ACC112 (cell line): Measurements from ENCODE around the gene HAND1.

ENCODE experiments used
- H2AFZ ChIP-seq: fragments of 200-600 bp; sonication (generic); one replicate; pipeline ENCODE4 v1.6.0; 2017; ENCODE audit warnings: antibody characterized with exemption, low read length; ENCODE audit not compliant: unreplicated experiment
- H3K27ac ChIP-seq: fragments of 200-600 bp; sonication (generic); 2 replicates; pipeline ENCODE4 v1.5.1; 2014; ENCODE audit warnings: low read depth, mild to moderate bottlenecking, antibody characterized with exemption, low read length, moderate library complexity
- H3K27me3 ChIP-seq: fragments of 200-600 bp; sonication (generic); 2 replicates; pipeline ENCODE4 v1.6.1; 2014; ENCODE audit warnings: mild to moderate bottlenecking, antibody characterized with exemption, low read length, moderate library complexity, mixed read lengths; ENCODE audit not compliant: insufficient read depth
- H3K36me3 ChIP-seq: fragments of 200-600 bp; sonication (generic); 2 replicates; pipeline ENCODE4 v1.6.1; 2016; ENCODE audit warnings: mild to moderate bottlenecking, antibody characterized with exemption, low read length, moderate library complexity, mixed read lengths; ENCODE audit not compliant: insufficient read depth
- H3K4me1 ChIP-seq: fragments of 200-600 bp; sonication (generic); one replicate; pipeline ENCODE4 v1.6.1; 2016; ENCODE audit warnings: low read length, mixed read lengths; ENCODE audit not compliant: insufficient read depth, unreplicated experiment, control insufficient read depth
- H3K4me3 ChIP-seq: fragments of 200-600 bp; sonication (generic); 2 replicates; pipeline ENCODE4 v1.5.1; 2014; ENCODE audit warnings: mild to moderate bottlenecking, low read depth, low read length
- H3K79me2 ChIP-seq: fragments of 200-600 bp; sonication (generic); one replicate; pipeline ENCODE4 v1.6.0; 2016; ENCODE audit warnings: low read length; ENCODE audit not compliant: control insufficient read depth, unreplicated experiment, insufficient read depth

HAND1 gene

DNA sequence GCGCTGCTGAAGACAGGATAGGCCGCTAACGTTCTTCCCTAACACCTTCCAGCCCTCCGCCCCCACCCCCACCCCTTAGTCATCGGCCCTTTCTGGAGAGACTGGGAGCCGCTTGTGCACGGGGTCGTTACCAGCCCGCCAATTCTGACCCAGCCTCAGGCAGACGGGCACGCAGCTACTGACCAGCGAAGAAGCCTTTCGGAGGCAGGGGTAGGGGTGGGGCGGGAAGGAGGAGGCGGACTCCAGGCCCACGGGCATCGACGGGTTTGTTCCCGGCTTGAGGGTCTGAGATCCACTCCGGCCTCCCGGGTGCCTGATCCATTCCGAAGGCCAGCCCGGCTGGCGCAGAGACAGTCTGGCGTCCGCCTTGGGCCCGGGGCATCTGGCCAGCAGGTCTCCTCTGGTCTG is 729 bp upstream of the HAND1 start:
- H3K27me3 ChIP-seq: peaks cover 100% of the 10 kb centered on the region
- no peak overlapping the region for H3K27ac ChIP-seq

DNA sequence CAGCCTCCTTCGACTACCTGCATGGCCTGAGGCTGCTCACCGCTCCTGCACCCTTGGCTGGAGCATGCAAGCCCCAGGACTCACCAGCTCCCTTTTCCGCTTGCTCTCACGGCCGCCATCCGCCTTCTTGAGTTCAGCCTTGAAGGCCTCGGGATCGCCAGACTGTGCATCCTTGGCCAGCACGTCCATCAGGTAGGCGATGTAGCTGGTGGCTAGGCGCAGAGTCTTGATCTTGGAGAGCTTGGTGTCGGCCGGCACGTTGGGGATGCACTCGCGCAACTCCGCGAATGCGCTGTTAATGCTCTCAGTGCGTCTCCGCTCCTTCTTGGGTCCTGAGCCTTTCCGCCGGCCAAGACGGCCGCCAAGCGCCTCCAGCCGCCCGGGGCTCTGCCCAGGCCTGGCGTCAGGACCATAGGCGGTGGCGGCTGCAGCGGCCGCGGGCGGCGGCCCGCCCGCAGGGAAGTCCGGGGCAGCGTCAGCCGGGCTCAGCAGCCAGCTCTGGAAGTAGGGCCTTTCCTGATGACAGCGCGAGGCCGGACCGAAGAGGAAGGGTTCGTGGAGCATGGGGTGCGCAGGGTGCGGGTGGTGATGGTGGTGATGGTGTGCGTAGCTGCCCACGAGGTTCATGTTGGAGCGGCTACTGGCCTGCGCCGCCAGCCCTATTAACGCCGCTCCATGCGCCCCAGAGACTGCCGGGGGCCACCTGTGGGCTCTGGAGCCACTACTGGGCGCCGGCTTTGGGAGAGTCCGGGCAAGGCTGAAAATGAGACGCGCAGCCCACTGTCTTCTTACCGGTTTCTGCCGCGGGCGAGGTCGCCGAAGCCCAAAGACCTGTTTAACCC is 424 bp downstream of the HAND1 start:
- peaks cover 100% of the 10 kb centered on the region for H3K27me3 ChIP-seq
- no peak overlapping the region for H2AFZ ChIP-seq
- no peaks in the 10 kb centered on the region for H3K79me2 ChIP-seq
- H3K4me3 ChIP-seq: peak overlapping the region; percentile 53; the same call in 1 of the 2 replicates
- H3K27ac ChIP-seq: no peak overlapping the region
- no peaks in the 10 kb centered on the region for H3K36me3 ChIP-seq
- peaks cover 4% of the 10 kb centered on the region for H3K4me1 ChIP-seq

More for the DNA sequence above, 729 bp upstream of the HAND1 start:
- no peak overlapping the region for H2AFZ ChIP-seq
- H3K36me3 ChIP-seq: no peaks in the 10 kb centered on the region
- no peak overlapping the region for H3K4me3 ChIP-seq
- H3K79me2 ChIP-seq: no peaks in the 10 kb centered on the region
- peaks cover under 1% of the 10 kb centered on the region for H3K4me1 ChIP-seq

DNA sequence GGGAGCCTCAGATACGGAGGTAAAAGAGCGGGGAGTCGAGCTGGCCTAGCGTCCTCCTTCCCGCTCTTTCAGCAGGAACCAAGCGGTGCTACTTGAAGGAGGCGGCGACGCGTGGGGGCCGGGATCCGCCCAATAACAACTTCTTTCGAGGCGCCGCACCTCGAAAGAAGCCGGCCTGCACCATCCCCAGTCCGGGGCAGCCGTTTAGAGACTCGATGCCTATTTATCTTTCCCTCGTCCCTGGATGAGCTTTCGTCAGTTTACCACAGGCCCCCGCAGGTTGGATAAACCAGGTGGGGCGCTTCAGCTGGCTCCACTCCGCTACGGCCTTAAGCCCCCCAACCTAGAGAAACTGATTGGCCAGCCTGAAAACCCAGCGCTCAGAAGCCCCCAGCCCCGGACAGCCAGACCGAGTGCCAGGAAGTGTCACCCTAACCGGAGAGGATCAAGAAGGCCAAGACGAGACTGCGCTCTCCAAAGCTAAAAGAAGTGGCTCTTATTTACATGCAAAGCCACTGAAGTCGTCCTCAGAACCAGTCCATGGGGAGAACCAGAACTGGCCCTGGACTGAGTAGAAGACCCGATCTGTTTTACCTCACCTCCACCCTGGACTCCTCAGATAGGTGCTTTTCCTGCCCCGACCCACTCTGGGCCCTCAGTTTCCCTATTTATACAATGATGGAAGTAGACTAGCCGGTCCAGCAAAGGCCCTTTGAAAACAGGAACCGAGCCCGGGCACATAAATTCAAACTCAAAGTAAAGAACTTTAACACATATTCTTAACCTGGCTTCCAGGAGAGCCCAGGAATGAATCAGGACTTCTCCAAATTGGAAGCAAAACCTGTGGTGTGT is 1.4 kb downstream of the HAND1 start:
- Histone ChIP-seq H3K27me3 (peaks cover 100% of the 10 kb centered on the region), H3K4me1 (peaks cover 4% of the 10 kb centered on the region), H3K4me3 (no peak overlapping the region), H2AFZ (no peak overlapping the region), H3K27ac (no peak overlapping the region), H3K79me2 (no peaks in the 10 kb centered on the region), H3K36me3 (no peaks in the 10 kb centered on the region)

DNA sequence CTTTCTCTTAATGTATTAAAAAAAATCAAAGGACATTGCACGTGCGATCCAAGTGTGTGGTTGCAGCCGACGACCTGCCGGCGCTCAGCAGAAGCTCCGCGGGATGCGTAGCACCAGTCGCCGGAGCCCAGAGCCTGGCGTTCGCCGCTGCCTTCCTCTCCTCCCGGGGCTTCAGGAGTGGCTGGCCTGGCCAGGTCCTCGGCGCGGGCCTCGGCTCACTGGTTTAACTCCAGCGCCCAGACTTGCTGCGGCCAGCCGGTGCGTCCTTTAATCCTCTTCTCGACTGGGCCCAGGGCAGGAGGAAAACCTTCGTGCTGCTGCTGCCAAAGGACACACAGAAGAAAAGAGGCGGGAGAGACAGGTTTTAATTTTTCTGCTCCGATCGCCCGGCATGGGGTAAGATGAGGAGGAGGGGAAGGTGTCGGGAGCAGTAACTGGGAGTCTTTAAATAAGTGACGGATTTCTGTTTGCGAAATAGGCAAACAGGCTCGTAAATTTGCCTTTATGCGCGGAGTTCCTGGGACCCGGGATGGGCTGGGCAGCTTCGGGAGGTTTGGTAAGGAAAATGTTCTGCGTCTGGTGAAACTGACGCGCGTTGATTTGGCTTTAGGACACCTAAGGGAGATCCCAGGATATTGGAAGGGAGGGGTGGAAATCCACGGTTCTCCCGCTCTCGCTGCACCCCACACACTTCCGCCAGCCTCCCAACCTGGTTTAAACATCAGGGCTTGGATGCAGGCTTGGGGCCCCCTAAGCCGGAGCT is 2.3 kb downstream of the HAND1 start:
- Histone ChIP-seq H2AFZ (no peak overlapping the region), H3K27ac (no peak overlapping the region), H3K36me3 (no peaks in the 10 kb centered on the region), H3K4me3 (no peak overlapping the region), H3K27me3 (peaks cover 100% of the 10 kb centered on the region), H3K4me1 (peaks cover 4% of the 10 kb centered on the region), H3K79me2 (no peaks in the 10 kb centered on the region)

DNA sequence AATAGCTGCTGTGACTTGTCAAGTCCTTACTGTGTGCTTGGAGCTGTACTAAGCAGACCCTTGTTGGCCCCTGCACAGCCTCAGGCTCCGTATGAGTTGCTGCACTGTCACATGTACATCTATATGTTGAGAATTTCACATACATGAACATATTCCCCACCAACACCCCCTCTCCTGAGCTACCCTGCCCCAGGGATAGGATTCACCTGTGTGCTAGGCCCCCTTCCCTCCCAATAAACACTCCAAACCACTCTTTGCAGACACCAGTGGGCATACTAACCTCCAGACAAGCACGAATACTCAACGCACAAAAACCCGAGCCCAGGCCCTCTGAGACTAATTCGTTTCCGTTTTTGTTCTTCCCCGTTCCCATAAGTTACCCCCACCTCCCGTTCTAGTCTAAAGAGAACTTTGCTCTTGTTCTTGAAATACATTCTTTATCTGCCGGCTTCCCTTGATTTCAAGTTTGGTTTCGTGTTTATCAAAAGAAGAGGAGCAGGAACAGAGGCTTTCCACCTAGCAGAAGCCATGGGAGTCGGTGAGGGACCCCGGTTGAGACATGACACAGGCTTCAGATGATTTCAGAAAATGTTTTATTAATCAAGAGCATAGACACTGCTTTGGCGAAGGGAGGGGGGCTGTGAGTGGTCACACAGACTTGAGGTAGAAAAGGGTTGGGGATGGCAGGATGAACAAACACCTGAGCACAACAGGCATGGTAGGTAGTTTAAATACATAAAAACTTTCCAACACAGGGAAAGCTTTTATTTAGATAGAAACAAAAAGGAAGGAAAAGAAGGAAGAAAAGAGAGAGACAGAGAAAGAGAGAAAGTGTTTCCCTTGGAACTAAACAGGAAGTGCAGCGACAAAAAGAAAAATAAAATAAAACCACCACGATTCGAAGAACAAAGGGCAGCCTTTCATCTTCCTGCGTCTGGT is 3.4 kb downstream of the HAND1 start:
- peaks cover 8% of the 10 kb centered on the region for H3K4me1 ChIP-seq
- no peak overlapping the region for H3K4me3 ChIP-seq
- H3K36me3 ChIP-seq: no peaks in the 10 kb centered on the region
- H3K79me2 ChIP-seq: no peaks in the 10 kb centered on the region
- peaks cover 99% of the 10 kb centered on the region for H3K27me3 ChIP-seq
- H2AFZ ChIP-seq: no peak overlapping the region
- H3K27ac ChIP-seq: no peak overlapping the region

DNA sequence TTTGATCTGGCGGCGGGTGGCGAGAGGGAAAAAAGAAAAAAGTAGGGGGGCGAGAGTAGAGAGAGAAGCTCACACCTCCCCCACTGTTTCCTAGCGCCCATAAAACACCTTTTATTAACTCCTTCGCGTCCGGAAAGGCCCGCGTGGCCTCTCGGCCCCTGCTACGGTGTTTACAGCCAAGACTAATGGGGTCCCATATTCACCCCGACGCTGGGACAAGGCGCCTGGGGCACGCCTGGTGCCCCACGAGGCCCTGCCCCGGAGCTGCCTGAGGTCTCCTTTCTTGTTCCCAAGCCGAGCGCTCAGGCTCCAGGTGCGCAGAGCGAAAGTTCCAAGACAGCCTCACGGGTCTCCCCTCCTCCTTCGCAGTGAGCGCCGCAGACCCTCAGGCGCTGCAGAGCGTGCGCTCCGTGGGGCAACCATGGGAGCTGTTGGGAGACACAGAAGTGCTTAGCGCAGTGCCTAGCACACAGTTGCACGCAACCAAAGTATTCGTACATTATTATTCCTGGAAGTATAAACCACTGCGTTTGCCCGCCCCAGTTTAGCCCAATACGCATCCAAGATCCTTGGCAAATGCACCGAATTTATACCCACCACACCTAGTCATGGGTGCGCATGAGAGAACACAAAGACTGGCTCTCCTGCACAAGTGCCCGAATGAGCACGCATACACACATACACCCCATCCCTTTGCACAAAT is 4.3 kb downstream of the HAND1 start:
- Histone ChIP-seq H3K4me1 (peaks cover 8% of the 10 kb centered on the region), H3K27ac (no peak overlapping the region), H2AFZ (no peak overlapping the region), H3K4me3 (no peak overlapping the region), H3K27me3 (peaks cover 89% of the 10 kb centered on the region), H3K79me2 (no peaks in the 10 kb centered on the region), H3K36me3 (no peaks in the 10 kb centered on the region)

DNA sequence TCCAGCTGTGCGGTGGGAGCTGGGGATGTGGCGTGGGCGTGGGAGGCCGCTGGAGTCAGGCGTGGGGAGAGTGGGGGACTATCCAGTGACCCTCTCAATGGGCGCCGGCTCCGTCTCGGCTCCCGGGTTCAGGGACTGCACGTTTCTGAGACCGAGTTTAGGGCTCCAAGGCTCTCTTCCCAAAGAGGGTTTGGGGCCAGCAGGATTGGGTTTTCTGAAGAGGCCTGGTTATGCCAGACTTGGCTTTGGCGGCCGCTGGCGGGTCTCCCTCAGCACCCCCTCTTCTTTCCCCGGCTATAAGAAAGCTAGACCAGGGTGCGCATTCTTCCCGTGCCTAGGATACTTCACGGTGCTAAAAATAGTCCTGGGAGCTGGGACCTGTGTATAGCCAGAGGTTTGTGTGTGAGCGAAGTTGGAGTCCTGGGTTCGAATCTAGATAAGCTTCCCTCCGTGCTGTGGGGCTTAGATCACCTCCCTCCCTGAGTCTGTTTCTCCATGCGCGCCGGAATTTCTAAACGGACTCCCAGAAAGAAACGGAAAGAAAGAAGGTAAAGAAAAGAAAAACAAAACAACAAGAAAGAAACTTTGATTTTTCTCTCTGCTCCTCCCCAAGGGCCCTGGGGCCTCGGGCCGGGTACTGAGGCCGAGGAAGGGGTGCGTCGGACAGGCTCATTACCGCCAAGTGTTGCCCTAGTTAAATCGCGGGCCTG is 5.0 kb downstream of the HAND1 start:
- no peak overlapping the region for H3K4me3 ChIP-seq
- no peak overlapping the region for H2AFZ ChIP-seq
- no peaks in the 10 kb centered on the region for H3K36me3 ChIP-seq
- H3K27ac ChIP-seq: no peak overlapping the region
- no peaks in the 10 kb centered on the region for H3K79me2 ChIP-seq
- peaks cover 8% of the 10 kb centered on the region for H3K4me1 ChIP-seq
- peaks cover 82% of the 10 kb centered on the region for H3K27me3 ChIP-seq

DNA sequence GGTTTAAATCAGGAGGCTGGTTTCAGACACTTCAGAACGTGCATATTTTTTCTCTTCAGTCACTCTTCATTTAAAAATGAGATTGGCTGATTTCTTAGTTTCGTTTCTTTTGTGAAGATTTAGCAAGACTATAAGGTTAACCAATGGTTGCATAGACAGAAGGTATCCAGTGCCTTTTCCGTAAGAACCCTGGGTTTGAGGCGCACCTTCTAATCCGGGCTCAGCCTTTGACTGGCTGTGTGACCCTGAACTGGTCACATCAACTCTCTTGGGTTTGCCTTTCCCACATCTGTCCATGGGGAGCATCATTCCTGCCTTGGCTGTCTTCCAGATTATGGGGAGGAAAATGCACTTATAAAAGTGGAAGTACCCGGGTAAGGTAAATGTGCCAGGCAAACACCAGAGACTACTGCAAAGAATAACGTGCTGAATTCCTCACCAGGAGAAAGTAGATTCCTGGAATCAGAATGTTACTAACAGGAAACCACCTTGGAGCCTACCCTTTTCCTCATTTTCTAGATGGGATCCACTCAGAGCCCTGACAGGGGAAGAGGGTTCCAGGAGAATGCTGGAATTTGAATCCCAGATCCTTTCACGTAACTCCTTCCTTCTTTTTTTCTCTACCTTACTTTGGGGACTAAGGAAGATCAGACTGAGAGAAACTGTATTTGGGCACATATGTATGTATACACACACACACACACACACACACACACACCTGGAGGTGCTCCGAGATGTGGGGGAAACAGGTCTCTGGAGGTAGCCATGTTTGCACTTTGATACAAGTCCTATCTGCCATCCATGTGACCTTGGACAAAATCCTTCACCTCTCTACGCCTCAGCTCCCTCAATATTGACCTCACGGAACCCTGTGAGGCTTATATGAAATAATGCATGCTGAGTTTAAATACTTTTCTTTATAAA is 6.8 kb downstream of the HAND1 start:
- Histone ChIP-seq H3K27me3 (peaks cover 64% of the 10 kb centered on the region), H2AFZ (no peak overlapping the region), H3K79me2 (no peaks in the 10 kb centered on the region), H3K4me1 (peaks cover 11% of the 10 kb centered on the region), H3K27ac (no peak overlapping the region), H3K4me3 (peak overlapping the region; percentile 44; the same call in 1 of the 2 replicates), H3K36me3 (no peaks in the 10 kb centered on the region)
